Stimulated activated naive CD8-positive, alpha-beta T cell treated with anti-CD3 and anti-CD28 coated beads, Interleukin-15, amount 100 ng/mL, for 72 hours (primary cell): ENCODE results near the gene UBL3.

Experiments
- ATAC-seq: fragments of 150-1000 bp; cut with Tn5 transposase; 2 replicates; pipeline ENCODE4 v1.10.0; 2021; ENCODE audit warnings: mild to moderate bottlenecking, moderate library complexity
- DNase-seq, 2 donors: peaks; one replicate each; pipeline ENCODE4 v3.0.0; 2021 to 2022
- H3K27ac Mint-ChIP-seq, 2 donors: one replicate each; pipeline ENCODE4 v1.8.0; 2022; ENCODE audit warnings: mild to moderate bottlenecking in 2 of 2, mixed read lengths in 2 of 2, moderate library complexity in 2 of 2
- H3K27me3 Mint-ChIP-seq: one replicate; pipeline ENCODE4 v1.8.0; 2022; ENCODE audit warnings: mixed read lengths
- H3K4me1 Mint-ChIP-seq: one replicate; pipeline ENCODE4 v1.8.0; 2022; ENCODE audit warnings: mild to moderate bottlenecking, mixed read lengths
- H3K4me3 Mint-ChIP-seq, 2 donors: one replicate each; pipeline ENCODE4 v1.8.0; 2022; ENCODE audit warnings: mild to moderate bottlenecking in 2 of 2, mixed read lengths in 2 of 2, moderate library complexity in 1 of 2
- H3K9me3 Mint-ChIP-seq, 2 donors: one replicate each; pipeline ENCODE4 v1.8.0; 2022; ENCODE audit warnings: mixed read lengths in 2 of 2

The UBL3 gene

DNA sequence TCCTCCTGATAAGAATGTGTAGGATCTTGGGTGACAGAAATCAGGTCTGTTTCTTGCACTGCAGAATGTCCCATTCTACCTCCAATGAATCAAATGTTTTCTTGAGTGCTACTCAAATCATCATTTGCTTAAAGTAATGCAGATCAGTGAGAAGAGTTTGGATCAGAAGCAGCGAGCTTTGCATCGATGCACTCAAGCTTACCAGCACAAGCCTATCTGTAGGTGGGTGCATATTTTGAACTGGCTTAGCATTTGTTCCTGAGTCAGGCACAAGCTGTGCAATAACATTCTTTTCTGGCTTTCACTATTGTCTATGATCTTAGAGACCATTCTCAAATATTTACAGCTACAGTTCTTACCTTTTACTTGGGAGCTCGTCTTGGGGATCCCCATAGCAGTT lies 109.5 kb downstream of the UBL3 start:
- Mint-ChIP-seq H3K27me3 (peaks cover 14% of the 10 kb centered on the region), H3K4me1 (no peaks in the 10 kb centered on the region)
- ATAC-seq, result no peak

DNA sequence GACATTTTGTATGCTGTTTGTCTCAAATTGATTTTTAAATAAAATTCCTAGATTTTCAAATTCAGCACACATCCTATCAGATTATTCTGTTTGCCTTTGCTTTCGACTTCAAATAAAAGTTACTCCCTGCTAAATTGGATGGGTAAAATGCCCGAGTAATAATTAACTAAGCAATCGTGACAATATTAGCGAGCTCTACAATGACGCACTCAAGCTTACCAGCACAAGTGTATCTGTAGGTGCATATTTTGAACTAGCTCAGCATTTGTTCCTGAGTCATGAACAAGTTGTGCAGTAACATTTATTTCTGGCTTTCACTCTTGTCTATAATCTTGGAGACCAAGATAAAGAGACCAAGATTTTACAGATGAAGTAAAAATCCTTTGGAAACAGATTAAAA lies 113.4 kb downstream of the UBL3 start:
- no peak for ATAC-seq
- Mint-ChIP-seq H3K4me1 (peaks cover 13% of the 10 kb centered on the region), H3K27me3 (peaks cover 24% of the 10 kb centered on the region), H3K4me3 (no peak overlapping the region), H3K27ac (no peak overlapping the region), H3K9me3 (no peaks in the 10 kb centered on the region)
- no peak for DNase-seq

More for the DNA sequence above, 109.5 kb downstream of the UBL3 start:
- no peak overlapping the region for H3K27ac Mint-ChIP-seq
- no peak overlapping the region for H3K4me3 Mint-ChIP-seq
- no peak for DNase-seq
- no peaks in the 10 kb centered on the region for H3K9me3 Mint-ChIP-seq

GRCh38 chr13:29733147-29733611 lies 117.2 kb downstream of the UBL3 start:
- H3K4me1 Mint-ChIP-seq, result peaks cover 13% of the 10 kb centered on the region
- peaks cover 58% of the 10 kb centered on the region for H3K27me3 Mint-ChIP-seq
- H3K9me3 Mint-ChIP-seq, result no peaks in the 10 kb centered on the region
- H3K4me3 Mint-ChIP-seq, result no peak overlapping the region
- no peak for DNase-seq
- no peak for ATAC-seq
- H3K27ac Mint-ChIP-seq, result peak overlapping the region in 1 of 2 donors; percentile 16

- no peak for ATAC-seq
- no peak for DNase-seq
- H3K27me3 Mint-ChIP-seq, result peaks cover 73% of the 10 kb centered on the region
Observed at GRCh38 chr13:29730253-29730652, 120.2 kb downstream of the UBL3 start.

GRCh38 chr13:29722415-29722814 lies 128.0 kb downstream of the UBL3 start:
- Mint-ChIP-seq H3K4me3 (no peak overlapping the region), H3K27me3 (peaks cover 28% of the 10 kb centered on the region), H3K27ac (no peak overlapping the region), H3K9me3 (peaks cover 0 to 4% of the 10 kb centered on the region in 2 donors), H3K4me1 (no peaks in the 10 kb centered on the region)
- no peak for ATAC-seq
- DNase-seq, result no peak

More at GRCh38 chr13:29730253-29730652, 120.2 kb downstream of the UBL3 start:
- Mint-ChIP-seq H3K4me3 (no peak overlapping the region), H3K9me3 (peaks cover 0 to 4% of the 10 kb centered on the region in 2 donors), H3K27ac (peak overlapping the region in 1 of 2 donors; percentile 8), H3K4me1 (peaks cover 13% of the 10 kb centered on the region)

GRCh38 chr13:29721766-29722165 lies 128.7 kb downstream of the UBL3 start:
- no peak overlapping the region for H3K27ac Mint-ChIP-seq
- ATAC-seq, result no peak
- H3K4me3 Mint-ChIP-seq, result no peak overlapping the region
- peaks cover 0 to 4% of the 10 kb centered on the region in 2 donors for H3K9me3 Mint-ChIP-seq
- H3K27me3 Mint-ChIP-seq, result peaks cover 26% of the 10 kb centered on the region
- DNase-seq, result no peak
- no peaks in the 10 kb centered on the region for H3K4me1 Mint-ChIP-seq

DNA sequence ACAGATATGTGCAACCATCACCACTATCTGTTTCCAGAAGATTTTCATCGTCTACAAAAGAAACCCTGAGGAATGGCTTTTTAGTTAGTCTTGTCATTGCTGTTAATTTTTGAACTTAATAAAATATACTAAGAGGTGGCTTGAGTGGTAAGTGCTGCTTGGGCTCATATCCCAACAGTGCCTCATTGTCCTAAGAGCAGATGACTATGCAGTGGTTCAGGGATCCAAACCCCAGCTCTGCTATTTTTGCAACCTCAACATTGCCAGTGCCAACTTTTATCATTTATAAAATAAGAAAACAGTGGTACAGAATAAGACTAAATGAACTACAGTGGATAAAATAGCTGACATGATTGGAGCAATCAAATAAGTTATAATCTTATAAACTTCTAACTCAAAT lies 131.7 kb downstream of the UBL3 start:
- Mint-ChIP-seq H3K27me3 (peaks cover 23% of the 10 kb centered on the region), H3K4me3 (no peak overlapping the region), H3K9me3 (no peaks in the 10 kb centered on the region), H3K27ac (no peak overlapping the region), H3K4me1 (no peaks in the 10 kb centered on the region)
- DNase-seq (no peak), ATAC-seq (no peak)

DNA sequence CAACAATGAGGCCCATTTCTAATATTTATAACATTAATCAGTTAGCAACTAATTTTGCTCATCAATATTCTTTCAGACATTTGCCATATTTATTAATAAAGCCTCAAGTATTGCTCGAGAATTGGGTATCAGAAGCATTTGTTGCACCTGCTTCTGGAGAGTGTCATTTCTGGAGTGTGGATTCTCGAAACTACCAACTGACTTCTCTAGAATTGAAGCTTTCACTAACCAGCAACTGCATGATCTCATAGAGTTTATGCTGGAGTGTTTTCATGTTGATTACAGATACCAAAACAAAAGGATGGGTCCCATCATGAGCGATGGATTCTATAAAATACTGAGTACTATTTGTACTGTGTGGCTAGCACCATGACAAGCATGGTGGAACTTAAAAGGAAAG lies 133.9 kb downstream of the UBL3 start:
- DNase-seq (no peak), ATAC-seq (no peak)
- Mint-ChIP-seq H3K27ac (no peak overlapping the region), H3K9me3 (no peaks in the 10 kb centered on the region), H3K4me1 (no peaks in the 10 kb centered on the region), H3K27me3 (peaks cover 23% of the 10 kb centered on the region), H3K4me3 (no peak overlapping the region)
